Activated CD8-positive, alpha-beta memory T cell treated with anti-CD3 and anti-CD28 coated beads, Interleukin-2, amount 50 U/mL, for 24 hours (primary cell): ENCODE results near the gene SPSB1.
A peak's percentile ranks its signal among the peaks of the same experiment; 100 is the strongest.

Experiments used
- DNase-seq: peaks from one replicate; pipeline ENCODE4 v3.0.0-alpha.2; 2020; ENCODE audit errors: extremely low read depth

Gene SPSB1

GRCh38 chr1:9300573-9300972 lies 7.9 kb downstream of the SPSB1 start:
- no peak for DNase-seq

- DNase-seq, result no peak
These were observed 10.2 kb downstream of the SPSB1 start for GRCh38 chr1:9302745-9303524.

GRCh38 chr1:9303916-9304315 lies 11.2 kb downstream of the SPSB1 start:
- DNase-seq, result no peak

GRCh38 chr1:9305216-9305615 lies 12.5 kb downstream of the SPSB1 start:
- no peak for DNase-seq

GRCh38 chr1:9306006-9306405 lies 13.3 kb downstream of the SPSB1 start:
- DNase-seq, result no peak

GRCh38 chr1:9307303-9307702 lies 14.6 kb downstream of the SPSB1 start:
- no peak for DNase-seq

GRCh38 chr1:9308236-9308785 lies 15.6 kb downstream of the SPSB1 start:
- DNase-seq, result no peak

GRCh38 chr1:9309080-9309479 lies 16.4 kb downstream of the SPSB1 start:
- DNase-seq, result no peak

- DNase-seq, result no peak
These were observed 17.3 kb downstream of the SPSB1 start for GRCh38 chr1:9309991-9310390.

GRCh38 chr1:9311029-9311428 lies 18.3 kb downstream of the SPSB1 start:
- DNase-seq, result no peak

- no peak for DNase-seq
These were observed 18.8 kb downstream of the SPSB1 start for GRCh38 chr1:9311479-9311878.

GRCh38 chr1:9312168-9312720 lies 19.6 kb downstream of the SPSB1 start:
- no peak for DNase-seq

GRCh38 chr1:9313576-9313975 lies 20.9 kb downstream of the SPSB1 start:
- DNase-seq, result no peak

GRCh38 chr1:9314111-9314510 lies 21.4 kb downstream of the SPSB1 start:
- no peak for DNase-seq

GRCh38 chr1:9314711-9315379 lies 22.2 kb downstream of the SPSB1 start:
- no peak for DNase-seq

GRCh38 chr1:9315411-9316079 lies 22.9 kb downstream of the SPSB1 start:
- DNase-seq, result peak; percentile 44

- no peak for DNase-seq
These were observed 23.4 kb downstream of the SPSB1 start for GRCh38 chr1:9316080-9316444.

- no peak for DNase-seq
These were observed 23.8 kb downstream of the SPSB1 start for GRCh38 chr1:9316512-9316911.

GRCh38 chr1:9317072-9317471 lies 24.4 kb downstream of the SPSB1 start:
- no peak for DNase-seq

GRCh38 chr1:9317591-9318417 lies 25.1 kb downstream of the SPSB1 start:
- no peak for DNase-seq

- no peak for DNase-seq
These were observed 26.6 kb downstream of the SPSB1 start for GRCh38 chr1:9319208-9319788.
